HG02623 (cell line): ENCODE measurements around the gene TET1.
"Not testable (repeated sequence)": the region's sequence is repeated elsewhere in the genome, so short reads cannot be mapped to it uniquely, and the experiment has no call there.

Source experiments
- ATAC-seq: cut with Tn5 transposase; IDR thresholded peaks from one replicate; pipeline ENCODE4 v1.9.1; 2021; ENCODE audit warnings: moderate library complexity; ENCODE audit not compliant: unreplicated experiment

Gene TET1

GRCh38 chr10:68562661-68563570, 2.8 kb downstream of the TET1 start:
- no peak for ATAC-seq

- no peak for ATAC-seq
Observed at GRCh38 chr10:68564712-68565111, 4.6 kb downstream of the TET1 start.

- ATAC-seq: no peak
Observed at GRCh38 chr10:68565658-68566057, 5.5 kb downstream of the TET1 start.

GRCh38 chr10:68566351-68566750, 6.2 kb downstream of the TET1 start:
- ATAC-seq: no peak

- ATAC-seq: no peak
Observed at GRCh38 chr10:68566955-68567354, 6.8 kb downstream of the TET1 start.

GRCh38 chr10:68572151-68572550, 12.0 kb downstream of the TET1 start:
- ATAC-seq: no peak

- ATAC-seq: no peak
Observed at GRCh38 chr10:68574051-68574450, 13.9 kb downstream of the TET1 start.

- no peak for ATAC-seq
Observed at GRCh38 chr10:68576118-68576517, 16.0 kb downstream of the TET1 start.

GRCh38 chr10:68578974-68579373, 18.8 kb downstream of the TET1 start:
- ATAC-seq: no peak

- not testable (repeated sequence) for ATAC-seq
Observed at GRCh38 chr10:68584187-68584586, 24.1 kb downstream of the TET1 start.

- no peak for ATAC-seq
Observed at GRCh38 chr10:68586606-68587305, 26.6 kb downstream of the TET1 start.

GRCh38 chr10:68594405-68594804, 34.3 kb downstream of the TET1 start:
- no peak for ATAC-seq

- ATAC-seq: no peak
Observed at GRCh38 chr10:68595513-68595912, 35.4 kb downstream of the TET1 start.

GRCh38 chr10:68597407-68597806, 37.3 kb downstream of the TET1 start:
- ATAC-seq: no peak

- ATAC-seq: no peak
Observed at GRCh38 chr10:68598978-68599770, 39.0 kb downstream of the TET1 start.

- ATAC-seq: no peak
Observed at GRCh38 chr10:68599771-68600040, 39.6 kb downstream of the TET1 start.

GRCh38 chr10:68600041-68600778, 40.1 kb downstream of the TET1 start:
- ATAC-seq: peak; percentile 80

GRCh38 chr10:68601501-68602265, 41.5 kb downstream of the TET1 start:
- no peak for ATAC-seq

- no peak for ATAC-seq
Observed at GRCh38 chr10:68602434-68602833, 42.3 kb downstream of the TET1 start.

GRCh38 chr10:68603766-68604165, 43.6 kb downstream of the TET1 start:
- ATAC-seq: no peak
